HG03442 (cell line): ENCODE measurements around the gene EXOC4.
"Not testable (repeated sequence)": the region's sequence is repeated elsewhere in the genome, so short reads cannot be mapped to it uniquely, and the experiment has no call there.

Experiments
- ATAC-seq: cut with Tn5 transposase; IDR thresholded peaks from one replicate; pipeline ENCODE4 v1.9.1; 2021; ENCODE audit warnings: mild to moderate bottlenecking, moderate library complexity; ENCODE audit not compliant: unreplicated experiment

The EXOC4 gene

DNA sequence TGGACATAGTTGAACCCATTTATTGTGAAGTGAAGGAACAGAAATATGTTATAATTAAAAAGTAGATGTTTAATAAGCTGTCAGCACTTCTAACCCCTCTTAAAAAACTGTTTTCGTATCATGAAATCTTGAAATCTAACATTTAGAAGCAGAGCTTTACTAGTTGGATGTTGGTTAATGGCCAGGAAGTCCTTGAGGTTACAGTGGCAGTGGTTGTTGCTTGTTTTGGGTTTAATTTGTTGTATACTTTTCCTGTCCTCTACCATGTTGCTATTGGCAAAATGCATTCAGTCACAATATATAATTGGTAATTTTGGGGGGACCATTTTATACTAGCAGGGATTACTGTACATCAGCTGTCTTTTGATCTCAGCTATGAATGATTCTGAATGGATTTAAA lies 60.7 kb downstream of the EXOC4 start:
- ATAC-seq = no peak

DNA sequence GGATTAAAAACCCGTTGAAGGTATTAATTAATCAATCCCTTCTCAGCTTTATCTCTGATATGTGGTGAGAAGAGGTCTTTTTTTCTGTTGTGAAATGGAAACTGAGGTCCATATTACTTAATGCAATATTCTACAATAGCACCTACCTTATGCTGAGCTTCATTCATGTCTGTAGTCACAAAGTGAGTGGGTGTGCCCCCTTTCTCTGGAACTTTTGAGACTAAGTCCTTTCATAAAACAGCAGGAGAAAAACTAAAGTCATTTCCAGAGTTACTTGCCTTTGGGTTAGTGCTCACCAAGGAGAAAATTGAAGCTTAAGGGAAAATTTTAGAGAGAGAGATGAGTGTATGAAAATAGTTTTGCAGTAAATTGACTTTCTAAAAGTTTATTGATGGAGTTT lies 61.2 kb downstream of the EXOC4 start:
- no peak for ATAC-seq

DNA sequence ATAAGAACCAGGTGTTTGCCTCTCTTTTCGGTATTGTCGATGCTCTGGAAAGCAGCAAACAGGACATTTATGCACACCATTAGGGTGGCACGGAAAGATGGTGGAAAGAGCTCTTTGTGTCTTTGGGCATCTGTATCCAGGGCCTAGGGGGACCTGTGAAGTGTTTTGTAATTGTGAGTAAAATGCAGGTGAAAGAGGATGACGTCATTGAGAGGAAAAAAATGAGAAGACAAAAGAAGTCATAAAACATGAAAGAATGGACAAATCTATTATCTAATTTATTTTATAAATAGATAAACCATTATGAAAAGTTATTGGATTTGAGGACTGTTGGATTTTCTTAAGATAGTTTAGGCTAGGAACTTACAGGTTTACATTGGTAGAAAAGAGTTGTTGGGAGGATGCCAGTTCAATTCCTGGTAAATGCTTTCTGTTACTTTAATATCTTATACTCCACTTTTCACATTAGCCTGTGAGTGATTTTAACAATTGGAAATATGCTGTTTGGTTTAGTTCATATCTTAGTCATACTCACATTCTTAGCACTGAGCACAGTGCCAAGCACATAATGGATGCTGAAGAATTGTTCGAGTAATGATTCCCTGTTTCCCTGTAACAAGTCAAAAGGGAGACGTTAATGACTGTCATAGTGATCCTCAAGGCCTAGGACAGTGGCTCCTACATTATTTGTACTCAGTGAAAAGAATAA lies 62.6 kb downstream of the EXOC4 start:
- no peak for ATAC-seq

DNA sequence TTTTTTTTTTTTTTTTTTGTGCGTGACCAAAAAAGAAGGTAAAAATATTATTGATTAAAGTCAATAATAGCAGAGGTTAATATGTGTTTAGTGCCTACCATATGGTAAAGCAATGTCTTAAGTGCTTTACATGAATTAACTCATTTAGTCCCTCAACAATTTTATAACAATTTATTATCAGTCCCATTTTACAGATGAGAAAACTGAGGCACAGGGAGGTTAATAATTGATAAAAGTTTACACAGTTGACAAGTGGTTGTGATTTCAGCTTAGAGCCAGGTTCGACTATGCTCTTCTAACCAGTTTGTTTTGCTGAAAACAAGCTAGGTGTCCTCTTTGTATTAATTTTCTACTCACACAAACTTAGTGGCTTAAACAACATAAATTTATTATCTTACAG lies 67.0 kb downstream of the EXOC4 start:
- no peak for ATAC-seq

GRCh38 chr7:133320891-133321290 lies 68.0 kb downstream of the EXOC4 start:
- ATAC-seq = no peak

DNA sequence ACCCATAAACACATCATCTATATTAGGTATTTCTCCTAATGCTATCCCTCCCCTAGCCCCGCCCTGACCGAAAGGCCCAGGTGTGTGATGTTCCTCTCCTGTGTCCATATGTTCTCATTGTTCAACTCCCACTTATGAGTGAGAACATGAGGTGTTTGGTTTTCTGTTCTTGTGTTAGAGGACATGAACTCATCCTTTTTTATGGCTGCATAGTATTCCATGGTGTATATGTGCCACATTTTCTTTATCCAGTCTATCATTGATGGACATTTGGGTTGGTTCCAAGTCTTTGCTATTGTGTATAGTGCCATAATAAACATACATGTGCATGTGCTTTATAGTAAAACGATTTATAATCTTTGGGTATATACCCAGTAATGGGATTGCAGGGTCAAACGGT lies 68.5 kb downstream of the EXOC4 start:
- ATAC-seq = not testable (repeated sequence)

- ATAC-seq = not testable (repeated sequence)
Measured at GRCh38 chr7:133326745-133327144, 73.9 kb downstream of the EXOC4 start.

GRCh38 chr7:133328021-133328420 lies 75.1 kb downstream of the EXOC4 start:
- not testable (repeated sequence) for ATAC-seq

GRCh38 chr7:133330085-133330484 lies 77.2 kb downstream of the EXOC4 start:
- no peak for ATAC-seq

- ATAC-seq = no peak
Measured at GRCh38 chr7:133331861-133332260, 79.0 kb downstream of the EXOC4 start.

GRCh38 chr7:133339772-133340171 lies 86.9 kb downstream of the EXOC4 start:
- ATAC-seq = no peak

GRCh38 chr7:133344275-133344674 lies 91.4 kb downstream of the EXOC4 start:
- no peak for ATAC-seq

GRCh38 chr7:133345690-133346421 lies 93.0 kb downstream of the EXOC4 start:
- no peak for ATAC-seq

DNA sequence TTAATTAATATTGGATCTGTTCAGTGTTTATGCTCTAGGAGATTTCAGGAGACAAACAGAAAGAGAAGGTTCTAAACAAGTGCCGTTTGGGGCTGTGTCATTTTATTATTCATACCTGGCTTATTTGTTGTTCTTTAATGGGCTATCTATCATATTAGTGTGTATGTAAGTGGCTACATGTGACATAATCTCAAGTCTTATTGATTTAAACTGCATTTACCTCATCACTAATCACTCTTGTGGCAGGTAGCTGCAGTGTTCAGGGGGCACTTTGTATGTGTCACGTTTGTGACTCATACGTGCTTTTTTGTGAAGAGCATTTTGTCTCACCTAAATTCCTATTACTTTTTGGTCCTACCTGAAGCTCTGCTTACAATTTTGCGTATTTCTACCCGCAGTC lies 95.4 kb downstream of the EXOC4 start:
- ATAC-seq = no peak

DNA sequence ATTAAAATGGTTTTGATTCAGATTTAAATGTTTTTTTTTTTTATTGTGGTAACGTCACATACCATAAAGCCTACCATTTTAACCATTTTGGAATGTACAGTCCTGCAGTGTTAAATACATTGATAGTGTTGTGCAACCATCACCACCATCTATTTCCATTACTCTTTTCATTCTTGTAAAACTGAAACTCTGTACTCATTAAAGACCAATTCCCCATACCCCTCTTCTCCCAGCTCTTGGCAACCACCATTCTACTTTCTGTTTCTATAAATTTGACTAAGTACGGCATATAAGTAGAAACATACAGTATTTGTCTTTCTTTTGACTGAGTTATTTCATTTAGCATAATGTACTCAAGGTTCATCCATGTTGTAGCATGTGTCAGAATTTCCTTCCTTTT lies 96.2 kb downstream of the EXOC4 start:
- ATAC-seq = no peak

- ATAC-seq = no peak
Measured at GRCh38 chr7:133352430-133352829, 99.6 kb downstream of the EXOC4 start.

DNA sequence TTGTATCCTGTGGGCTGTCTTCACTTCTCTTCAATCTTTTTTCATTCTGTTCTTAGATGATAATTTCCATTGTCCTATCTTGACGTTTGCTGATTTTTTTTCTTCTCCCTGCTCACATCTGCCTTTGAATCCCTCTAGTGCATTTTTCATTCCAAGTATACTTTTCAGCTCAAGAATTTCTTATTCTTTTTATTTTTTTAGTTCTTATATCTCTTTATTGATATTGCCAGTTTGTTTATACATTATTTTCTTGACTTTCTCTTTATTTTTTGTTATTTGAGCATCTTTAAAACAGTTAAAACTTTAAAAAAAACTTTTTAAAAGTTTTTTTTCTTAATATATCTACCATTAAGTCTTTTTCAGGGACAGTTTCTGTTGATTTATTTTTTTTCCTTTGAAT lies 100.9 kb downstream of the EXOC4 start:
- no peak for ATAC-seq

GRCh38 chr7:133354546-133355324 lies 101.9 kb downstream of the EXOC4 start:
- ATAC-seq = no peak

DNA sequence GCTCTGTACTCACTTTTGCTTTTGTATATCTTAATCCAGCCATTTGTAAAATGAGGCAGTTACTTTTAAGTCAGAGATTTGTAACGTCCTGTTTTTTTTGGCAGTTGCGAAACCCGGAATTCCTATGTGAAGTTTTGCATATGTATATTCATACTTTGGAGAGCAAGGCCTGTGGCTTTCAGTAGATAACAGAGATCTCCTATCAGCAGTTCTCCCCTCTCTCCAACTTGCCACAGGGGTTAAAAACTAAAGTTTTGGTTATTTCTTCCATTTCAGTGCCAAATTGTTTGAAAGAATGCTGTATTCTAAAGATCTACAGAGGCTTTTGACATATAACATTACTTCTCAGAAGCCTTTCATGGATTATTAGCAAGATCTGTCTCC lies 102.4 kb downstream of the EXOC4 start:
- ATAC-seq = no peak

GRCh38 chr7:133355822-133356221 lies 102.9 kb downstream of the EXOC4 start:
- ATAC-seq = no peak

GRCh38 chr7:133358708-133359107 lies 105.8 kb downstream of the EXOC4 start:
- no peak for ATAC-seq

DNA sequence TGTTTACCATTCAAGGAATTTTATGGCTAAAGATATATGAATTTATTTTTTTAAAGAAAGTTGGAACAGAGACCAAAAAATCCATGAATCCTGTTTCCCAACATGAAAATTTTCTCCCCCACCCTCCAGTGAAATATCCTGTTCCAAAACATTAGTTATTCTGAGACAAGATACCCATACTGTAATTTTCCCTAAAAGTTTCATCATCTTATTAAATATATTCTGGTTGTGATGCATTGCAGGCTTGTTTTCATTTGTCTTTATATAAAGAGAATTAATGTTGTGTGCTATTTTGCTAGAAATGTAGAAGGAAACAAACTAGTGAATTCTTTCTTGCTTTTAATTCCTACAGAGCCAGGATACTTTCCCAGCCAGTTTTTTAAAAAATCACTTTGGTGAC lies 106.6 kb downstream of the EXOC4 start:
- no peak for ATAC-seq
